ENCODE results near the gene GLT8D2.

DNA sequence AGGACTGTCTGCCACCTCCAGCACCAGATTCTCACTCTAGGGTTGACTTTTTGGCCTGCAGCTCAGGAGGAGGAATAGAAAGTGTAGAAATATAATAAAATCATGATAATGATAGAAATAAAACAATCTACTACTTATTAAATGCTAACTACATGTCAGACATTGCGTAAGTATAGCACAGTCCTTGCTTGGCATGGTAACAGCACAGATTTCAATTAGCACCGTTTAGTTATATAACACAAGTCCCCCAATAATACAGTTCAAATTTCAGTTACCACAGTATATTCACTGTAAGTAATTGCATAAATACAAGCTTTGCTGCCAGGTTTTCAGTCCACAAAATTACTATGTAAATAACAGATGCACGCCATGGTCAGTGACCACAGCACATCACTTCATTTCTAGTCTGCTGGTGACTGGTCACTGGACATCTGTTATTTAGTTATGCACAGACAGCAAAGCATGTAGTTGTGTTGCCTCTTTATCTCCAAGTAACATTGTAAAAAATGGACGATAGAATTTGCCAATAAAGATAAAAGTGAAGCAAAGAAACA is 6.5 kb upstream of the GLT8D2 start:
- TF ChIP-seq, protein P1, sequence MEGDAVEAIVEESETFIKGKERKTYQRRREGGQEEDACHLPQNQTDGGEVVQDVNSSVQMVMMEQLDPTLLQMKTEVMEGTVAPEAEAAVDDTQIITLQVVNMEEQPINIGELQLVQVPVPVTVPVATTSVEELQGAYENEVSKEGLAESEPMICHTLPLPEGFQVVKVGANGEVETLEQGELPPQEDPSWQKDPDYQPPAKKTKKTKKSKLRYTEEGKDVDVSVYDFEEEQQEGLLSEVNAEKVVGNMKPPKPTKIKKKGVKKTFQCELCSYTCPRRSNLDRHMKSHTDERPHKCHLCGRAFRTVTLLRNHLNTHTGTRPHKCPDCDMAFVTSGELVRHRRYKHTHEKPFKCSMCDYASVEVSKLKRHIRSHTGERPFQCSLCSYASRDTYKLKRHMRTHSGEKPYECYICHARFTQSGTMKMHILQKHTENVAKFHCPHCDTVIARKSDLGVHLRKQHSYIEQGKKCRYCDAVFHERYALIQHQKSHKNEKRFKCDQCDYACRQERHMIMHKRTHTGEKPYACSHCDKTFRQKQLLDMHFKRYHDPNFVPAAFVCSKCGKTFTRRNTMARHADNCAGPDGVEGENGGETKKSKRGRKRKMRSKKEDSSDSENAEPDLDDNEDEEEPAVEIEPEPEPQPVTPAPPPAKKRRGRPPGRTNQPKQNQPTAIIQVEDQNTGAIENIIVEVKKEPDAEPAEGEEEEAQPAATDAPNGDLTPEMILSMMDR (IDR thresholded peaks at IDR 0.05), result no peak
- no peak for TF ChIP-seq EP300 (IDR thresholded peaks at IDR 0.05)
